HG03442 (cell line): ENCODE data around the gene PRICKLE2.

Experiments used
- ATAC-seq: cut with Tn5 transposase; IDR thresholded peaks from one replicate; pipeline ENCODE4 v1.9.1; 2021; ENCODE audit warnings: mild to moderate bottlenecking, moderate library complexity; ENCODE audit not compliant: unreplicated experiment

The PRICKLE2 gene

GRCh38 chr3:64079369-64080150 lies 145.7 kb downstream of the PRICKLE2 start:
- ATAC-seq: no peak

- ATAC-seq: no peak
Measured at GRCh38 chr3:64078966-64079365, 146.3 kb downstream of the PRICKLE2 start.

- ATAC-seq: no peak
Measured at GRCh38 chr3:64074895-64075679, 150.2 kb downstream of the PRICKLE2 start.

- no peak for ATAC-seq
Measured at GRCh38 chr3:64074060-64074459, 151.2 kb downstream of the PRICKLE2 start.

- ATAC-seq: no peak
Measured at GRCh38 chr3:64073158-64073761, 152.0 kb downstream of the PRICKLE2 start.

- no peak for ATAC-seq
Measured at GRCh38 chr3:64072126-64072525, 153.1 kb downstream of the PRICKLE2 start.

- no peak for ATAC-seq
Measured at GRCh38 chr3:64070704-64071103, 154.6 kb downstream of the PRICKLE2 start.

GRCh38 chr3:64067506-64068346 lies 157.5 kb downstream of the PRICKLE2 start:
- ATAC-seq: no peak

GRCh38 chr3:64064804-64065203 lies 160.5 kb downstream of the PRICKLE2 start:
- no peak for ATAC-seq

GRCh38 chr3:64063983-64064438 lies 161.3 kb downstream of the PRICKLE2 start:
- ATAC-seq: no peak

- no peak for ATAC-seq
Measured at GRCh38 chr3:64063207-64063982, 161.9 kb downstream of the PRICKLE2 start.

- ATAC-seq: no peak
Measured at GRCh38 chr3:64061628-64062027, 163.6 kb downstream of the PRICKLE2 start.

GRCh38 chr3:64059484-64060175 lies 165.6 kb downstream of the PRICKLE2 start:
- ATAC-seq: no peak

- no peak for ATAC-seq
Measured at GRCh38 chr3:64058566-64058965, 166.7 kb downstream of the PRICKLE2 start.

- no peak for ATAC-seq
Measured at GRCh38 chr3:64057231-64057630, 168.0 kb downstream of the PRICKLE2 start.

- ATAC-seq: no peak
Measured at GRCh38 chr3:64056606-64057180, 168.6 kb downstream of the PRICKLE2 start.

GRCh38 chr3:64055076-64055475 lies 170.2 kb downstream of the PRICKLE2 start:
- ATAC-seq: no peak

- ATAC-seq: no peak
Measured at GRCh38 chr3:64054488-64054887, 170.8 kb downstream of the PRICKLE2 start.

GRCh38 chr3:64053581-64053980 lies 171.7 kb downstream of the PRICKLE2 start:
- ATAC-seq: no peak
